Erythroblast (primary cell): ENCODE measurements around the gene IL16.

Source experiments
- GATA1 ChIP-seq: IDR thresholded peaks from 2 replicates; pipeline ENCODE4 v1.6.1; 2011; ENCODE audit warnings: low read depth, mild to moderate bottlenecking, control low read depth, low read length, moderate library complexity
- POLR2A ChIP-seq: IDR thresholded peaks from 2 replicates; pipeline ENCODE4 v1.6.1; 2011; ENCODE audit warnings: mild to moderate bottlenecking, low read length

DNA sequence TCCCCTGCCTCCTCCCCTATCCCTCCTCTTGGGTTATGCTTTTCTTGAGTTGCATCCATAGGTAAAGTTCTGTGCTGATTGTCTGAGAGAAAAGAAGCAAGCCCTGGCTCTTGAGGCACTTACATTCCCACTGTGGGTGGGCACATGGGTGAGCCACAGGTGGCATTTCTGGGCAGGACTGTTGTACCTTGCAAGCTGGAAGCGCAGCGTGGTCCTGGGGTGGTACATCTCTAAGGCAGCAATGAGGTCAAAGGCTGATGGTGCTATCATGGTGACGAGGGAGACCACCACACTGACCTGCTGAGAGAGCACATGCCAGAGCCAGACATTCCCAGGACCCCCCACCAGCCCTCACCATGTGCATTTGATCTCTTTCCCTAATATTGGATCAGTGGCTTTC lies 152.6 kb downstream of the IL16 start:
- no peak for TF ChIP-seq POLR2A
- TF ChIP-seq GATA1 = no peak
